ENCODE measurements around the gene PSMB11.

Gene PSMB11

DNA sequence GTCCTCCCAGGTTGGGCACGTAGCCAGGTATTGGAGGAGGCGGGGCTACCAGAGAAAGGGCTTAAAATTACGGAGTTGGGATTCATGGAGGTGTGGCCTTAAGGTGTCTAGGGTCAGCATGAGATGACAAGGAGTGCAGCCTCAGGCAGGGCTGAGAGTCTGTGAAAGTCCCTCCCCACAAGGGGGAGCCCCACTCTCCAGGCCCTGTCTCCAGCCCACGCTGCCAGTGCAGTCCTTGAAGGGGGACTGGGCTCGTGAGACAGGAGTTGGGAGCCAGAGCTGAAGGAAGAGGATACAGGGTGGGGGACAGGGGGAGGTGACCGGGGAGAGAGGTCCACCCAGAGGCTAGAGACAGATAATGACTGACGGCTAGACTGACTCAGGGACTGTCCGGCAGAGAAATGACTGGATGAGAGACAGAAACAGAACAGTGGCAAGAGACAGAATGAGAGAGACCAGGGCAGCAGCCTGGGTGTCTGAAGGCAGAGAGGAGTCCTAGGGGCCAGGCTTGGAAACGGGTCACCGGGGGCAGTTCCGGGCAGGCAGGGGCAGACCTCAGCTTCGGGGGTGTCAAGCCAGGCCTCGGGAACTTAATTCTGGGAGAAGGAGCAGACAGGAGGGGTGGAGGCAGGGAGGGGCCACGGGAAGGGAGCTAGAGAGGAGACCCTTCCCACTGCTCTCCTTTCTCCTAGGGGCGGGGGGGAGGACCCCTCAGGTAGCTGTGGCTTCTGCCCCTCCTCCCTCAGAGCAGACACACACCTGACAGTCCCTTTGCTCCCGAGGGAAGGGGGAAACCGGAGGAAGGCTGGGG is 14.3 kb downstream of the PSMB11 start:
- peak overlapping the region; percentile 62 for H3K4me3 ChIP-seq (ENCODE audit: low read length)
- TF ChIP-seq, protein P1, sequence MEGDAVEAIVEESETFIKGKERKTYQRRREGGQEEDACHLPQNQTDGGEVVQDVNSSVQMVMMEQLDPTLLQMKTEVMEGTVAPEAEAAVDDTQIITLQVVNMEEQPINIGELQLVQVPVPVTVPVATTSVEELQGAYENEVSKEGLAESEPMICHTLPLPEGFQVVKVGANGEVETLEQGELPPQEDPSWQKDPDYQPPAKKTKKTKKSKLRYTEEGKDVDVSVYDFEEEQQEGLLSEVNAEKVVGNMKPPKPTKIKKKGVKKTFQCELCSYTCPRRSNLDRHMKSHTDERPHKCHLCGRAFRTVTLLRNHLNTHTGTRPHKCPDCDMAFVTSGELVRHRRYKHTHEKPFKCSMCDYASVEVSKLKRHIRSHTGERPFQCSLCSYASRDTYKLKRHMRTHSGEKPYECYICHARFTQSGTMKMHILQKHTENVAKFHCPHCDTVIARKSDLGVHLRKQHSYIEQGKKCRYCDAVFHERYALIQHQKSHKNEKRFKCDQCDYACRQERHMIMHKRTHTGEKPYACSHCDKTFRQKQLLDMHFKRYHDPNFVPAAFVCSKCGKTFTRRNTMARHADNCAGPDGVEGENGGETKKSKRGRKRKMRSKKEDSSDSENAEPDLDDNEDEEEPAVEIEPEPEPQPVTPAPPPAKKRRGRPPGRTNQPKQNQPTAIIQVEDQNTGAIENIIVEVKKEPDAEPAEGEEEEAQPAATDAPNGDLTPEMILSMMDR (conservative IDR thresholded peaks at IDR 0.05; ENCODE audit: low read length): peak; percentile 77
- peak; percentile 63 for DNase-seq (ENCODE audit: low read depth)

DNA sequence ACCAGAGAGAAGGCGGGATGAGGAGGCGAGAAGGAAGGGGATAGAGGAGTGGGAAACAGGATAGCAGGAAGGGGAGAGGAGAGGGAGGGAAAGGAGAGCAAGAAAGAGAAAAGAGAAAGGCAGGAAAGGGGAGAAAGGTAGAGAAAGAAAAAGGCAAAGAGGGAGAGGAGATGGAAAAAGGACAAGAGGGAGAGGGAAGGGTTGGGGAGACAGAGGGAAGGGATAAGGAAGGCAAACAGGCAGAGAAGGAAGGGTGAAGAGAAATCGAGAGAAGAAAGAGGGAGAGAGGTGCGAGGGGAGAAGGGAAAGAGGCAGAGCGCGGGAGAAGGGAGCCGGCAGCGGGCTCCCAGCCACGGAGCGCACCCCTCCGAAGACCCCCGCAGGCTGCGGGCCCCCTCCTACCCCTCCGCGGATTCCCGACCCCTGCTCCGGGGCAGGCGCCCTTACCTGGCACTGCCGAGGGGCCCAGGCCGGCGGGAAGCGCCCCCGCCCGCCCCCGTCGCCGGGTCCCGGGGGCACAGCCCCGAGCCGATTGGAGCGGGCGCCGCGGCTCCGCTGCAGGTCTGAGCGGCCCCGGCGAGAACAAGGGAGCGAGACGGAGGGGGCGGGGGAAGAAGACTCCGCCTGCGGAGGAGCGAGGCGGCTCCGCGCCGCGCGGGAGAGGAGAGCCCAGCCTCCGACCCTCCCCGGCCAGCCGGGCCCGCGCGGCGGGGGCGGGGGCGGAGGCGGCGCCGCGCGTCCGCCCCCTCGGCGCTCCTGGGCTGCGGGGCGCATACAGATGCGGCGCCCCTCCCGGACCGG is 15.1 kb downstream of the PSMB11 start, which contains the start of gene CDH24:
Gene CDH24 (minus strand): TSS at position 565 of the 801 bp plus-strand sequence. CDS start 1,787 bp downstream, outside the sequence.
- peak within 1 kb of the TSS; percentile 62 for H3K4me3 ChIP-seq (ENCODE audit: low read length)
- TF ChIP-seq, protein P1 (conservative IDR thresholded peaks at IDR 0.05; ENCODE audit: low read length): no peak
- DNase-seq (ENCODE audit: low read depth): peak; percentile 55

DNA sequence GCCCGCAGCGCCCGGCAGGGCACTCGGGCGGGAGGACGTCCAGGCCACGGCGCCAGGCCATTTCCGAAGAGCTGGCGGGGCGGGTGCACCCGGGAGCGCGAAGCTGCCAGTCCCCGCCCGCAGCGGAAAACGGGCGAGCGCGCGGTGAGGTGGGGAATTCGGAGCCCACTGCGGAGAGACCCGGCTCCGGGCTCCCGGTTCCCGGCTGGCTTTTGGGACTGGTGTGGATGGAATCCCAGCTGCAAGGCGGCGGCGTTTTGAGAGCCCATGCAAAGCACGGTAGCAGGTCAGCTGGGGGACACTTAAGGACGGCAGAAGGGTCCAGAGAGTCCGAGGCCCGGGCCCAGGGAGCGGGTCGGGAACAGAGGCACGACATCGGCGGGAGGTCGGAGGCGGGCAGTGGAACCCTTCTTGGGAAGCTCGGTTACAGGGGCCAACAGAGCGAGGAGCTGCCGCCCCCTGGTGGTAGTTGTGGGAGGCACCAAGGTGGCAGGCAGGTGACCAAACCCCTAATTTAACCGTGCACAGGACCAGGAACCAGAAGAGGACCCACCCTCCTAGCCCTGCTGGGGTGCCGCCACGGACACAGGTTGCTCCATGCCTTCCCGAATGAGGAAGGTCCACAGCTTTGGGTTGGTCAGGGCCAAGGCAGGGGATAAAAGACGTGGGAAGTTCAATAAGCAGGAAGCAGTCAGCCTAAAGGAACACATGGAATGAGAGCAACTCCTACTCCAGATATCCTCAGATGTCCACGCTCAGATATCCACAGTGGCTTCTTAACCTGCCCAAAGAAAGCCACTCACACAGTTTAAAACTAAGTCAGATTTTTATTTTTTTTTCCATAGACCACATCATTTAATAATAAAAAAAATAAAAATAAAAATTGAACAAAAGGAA is 16.0 kb downstream of the PSMB11 start:
- H3K4me3 ChIP-seq (ENCODE audit: low read length): peak overlapping the region; percentile 62
- TF ChIP-seq, protein P1 (conservative IDR thresholded peaks at IDR 0.05; ENCODE audit: low read length): peak; percentile 87
- DNase-seq (ENCODE audit: low read depth): peak; percentile 70

DNA sequence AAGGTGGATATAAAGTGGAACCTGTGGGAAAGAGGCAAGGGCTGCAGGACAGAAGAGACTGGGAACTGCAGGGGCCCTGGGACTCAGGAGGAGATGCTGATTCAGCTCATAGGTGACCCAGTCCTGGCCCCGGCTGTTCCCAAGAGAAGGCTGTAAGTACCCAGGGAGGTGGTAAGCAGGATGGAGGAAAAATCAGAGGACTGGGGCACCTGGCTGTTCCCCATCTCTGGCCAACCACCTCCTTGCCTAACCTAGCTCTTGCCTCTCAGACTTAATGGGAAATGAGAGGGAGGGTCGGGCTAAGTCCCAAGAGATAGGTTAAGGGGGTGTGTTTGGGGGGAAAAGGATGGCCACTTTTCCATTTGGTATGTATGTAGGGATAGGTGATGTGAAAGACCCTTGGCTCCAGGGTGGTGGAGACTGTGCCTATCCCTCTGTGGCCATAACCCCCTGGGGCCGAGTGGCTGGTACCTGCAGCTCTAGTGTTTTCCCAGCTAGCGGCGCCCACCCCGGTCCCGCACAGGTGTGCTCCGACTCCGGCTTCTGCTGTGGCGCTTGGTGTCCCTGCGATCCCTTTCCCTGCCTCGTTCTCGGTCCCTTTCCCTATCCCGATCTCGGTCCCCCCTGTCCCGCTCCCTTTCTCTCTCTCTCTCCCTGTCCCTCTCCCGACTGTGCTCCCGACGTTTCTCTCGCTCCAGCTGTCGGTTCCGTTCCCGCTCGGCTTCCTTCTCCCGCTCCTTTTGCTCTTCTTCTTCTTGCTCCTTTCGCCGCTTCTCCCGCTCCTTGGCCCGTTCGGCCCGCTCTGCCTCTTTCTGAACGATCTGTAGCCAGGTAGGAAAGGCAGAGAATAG is 16.9 kb downstream of the PSMB11 start:
- DNase-seq (ENCODE audit: low read depth): no peak
- no peak overlapping the region for H3K4me3 ChIP-seq (ENCODE audit: low read length)
- TF ChIP-seq, protein P1 (conservative IDR thresholded peaks at IDR 0.05; ENCODE audit: low read length): no peak

DNA sequence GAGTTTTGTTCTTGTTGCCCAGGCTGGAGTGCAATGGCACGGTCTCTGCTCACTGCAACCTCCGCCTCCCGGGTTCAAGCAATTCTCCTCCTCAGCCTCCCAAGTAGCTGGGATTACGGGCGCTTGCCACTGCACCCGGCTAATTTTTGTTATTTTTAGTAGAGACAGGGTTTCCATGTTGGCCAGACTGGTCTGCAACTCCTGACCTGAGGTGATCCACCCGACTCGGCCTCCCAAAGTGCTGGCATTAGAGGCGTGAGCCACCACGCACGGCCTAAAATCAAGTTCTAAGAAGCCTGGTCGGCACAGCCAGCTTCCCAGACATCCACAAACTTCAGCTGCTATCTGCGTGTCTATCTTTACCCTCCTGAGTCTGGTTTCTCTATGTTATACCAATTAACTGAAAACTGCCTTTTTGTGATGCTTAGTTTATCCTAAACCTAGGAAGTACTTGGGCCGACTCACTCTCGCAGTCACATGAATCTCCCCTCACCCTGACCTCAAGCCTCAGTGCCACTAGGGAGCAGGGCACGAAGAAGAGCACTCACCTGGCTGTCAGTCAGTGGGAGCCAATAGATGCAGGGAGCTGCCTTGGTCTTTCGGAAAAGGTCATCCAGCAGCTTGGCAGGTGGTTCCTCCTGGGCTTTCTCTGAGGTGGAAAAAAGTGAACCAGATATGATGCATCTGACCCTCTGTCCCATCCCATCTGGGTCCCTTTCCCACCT is 18.7 kb downstream of the PSMB11 start:
- no peak overlapping the region for H3K4me3 ChIP-seq (ENCODE audit: low read length)
- TF ChIP-seq, protein P1 (conservative IDR thresholded peaks at IDR 0.05; ENCODE audit: low read length): no peak
- DNase-seq (ENCODE audit: low read depth): no peak
